ENCODE measurements around the gene CETP. TPM values are rescaled to one million over a fixed set of nuclear protein-coding genes. Genes with fewer than 3 reads are reported as not detected.

The CETP gene
- total and polyA plus RNA-seq, 9 donors = 0.13 to 1.3 (median 0.20) TPM; not detected in 4

- TF ChIP-seq POLR2A (IDR thresholded peaks at IDR 0.05) (no peak), EP300 (IDR thresholded peaks at IDR 0.05) (no peak)
- TF ChIP-seq, protein P1, sequence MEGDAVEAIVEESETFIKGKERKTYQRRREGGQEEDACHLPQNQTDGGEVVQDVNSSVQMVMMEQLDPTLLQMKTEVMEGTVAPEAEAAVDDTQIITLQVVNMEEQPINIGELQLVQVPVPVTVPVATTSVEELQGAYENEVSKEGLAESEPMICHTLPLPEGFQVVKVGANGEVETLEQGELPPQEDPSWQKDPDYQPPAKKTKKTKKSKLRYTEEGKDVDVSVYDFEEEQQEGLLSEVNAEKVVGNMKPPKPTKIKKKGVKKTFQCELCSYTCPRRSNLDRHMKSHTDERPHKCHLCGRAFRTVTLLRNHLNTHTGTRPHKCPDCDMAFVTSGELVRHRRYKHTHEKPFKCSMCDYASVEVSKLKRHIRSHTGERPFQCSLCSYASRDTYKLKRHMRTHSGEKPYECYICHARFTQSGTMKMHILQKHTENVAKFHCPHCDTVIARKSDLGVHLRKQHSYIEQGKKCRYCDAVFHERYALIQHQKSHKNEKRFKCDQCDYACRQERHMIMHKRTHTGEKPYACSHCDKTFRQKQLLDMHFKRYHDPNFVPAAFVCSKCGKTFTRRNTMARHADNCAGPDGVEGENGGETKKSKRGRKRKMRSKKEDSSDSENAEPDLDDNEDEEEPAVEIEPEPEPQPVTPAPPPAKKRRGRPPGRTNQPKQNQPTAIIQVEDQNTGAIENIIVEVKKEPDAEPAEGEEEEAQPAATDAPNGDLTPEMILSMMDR (IDR thresholded peaks at IDR 0.05) = no peak
- Histone ChIP-seq H3K27ac (no peak overlapping the region), H3K9me3 (no peaks in the 10 kb centered on the region), H3K36me3 (no peaks in the 10 kb centered on the region), H3K4me1 (ENCODE audit: insufficient read depth) (peaks cover 5% of the 10 kb centered on the region), H3K4me3 (no peak overlapping the region), H3K27me3 (no peaks in the 10 kb centered on the region)
- WGBS, 3 donors = 81 to 84% (median 83%) methylated on average over 9 of the region's 9 CpGs
- intact Hi-C loops (cut with DNase I) = no loop called here
- no peak for DNase-seq
These were observed 13.0 kb downstream of the CETP start for GRCh38 chr16:56974549-56975300.

DNA sequence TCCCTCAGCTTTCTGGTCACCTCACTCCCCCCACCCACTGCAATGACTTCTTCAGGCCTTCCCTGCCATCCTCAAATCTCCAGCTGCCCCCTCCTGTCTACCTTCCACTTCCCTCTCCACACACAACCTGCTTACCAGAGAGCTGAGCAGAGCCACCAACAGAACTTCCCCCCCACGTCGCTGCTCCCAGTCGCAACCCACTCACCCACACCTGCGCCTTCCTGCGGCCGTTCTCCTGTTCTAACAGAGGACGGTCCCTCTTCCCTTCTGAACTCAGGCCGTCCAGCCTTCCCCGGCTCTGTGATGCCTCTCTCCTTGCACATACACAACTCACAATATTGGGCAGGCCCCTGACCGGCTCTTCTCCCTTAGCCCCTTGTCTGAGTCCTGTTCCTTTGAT, 14.0 kb downstream of the CETP start:
- intact Hi-C loops (cut with DNase I) = no loop called here
- TF ChIP-seq, protein P1 (IDR thresholded peaks at IDR 0.05) = no peak
- TF ChIP-seq EP300 (IDR thresholded peaks at IDR 0.05) = no peak
- TF ChIP-seq POLR2A (IDR thresholded peaks at IDR 0.05) = no peak
- WGBS, 3 donors = 90 to 92% (median 90%) methylated on average over 10 of the region's 10 CpGs
- DNase-seq = no peak
- no peaks in the 10 kb centered on the region for H3K9me3 ChIP-seq
- H3K27me3 ChIP-seq = no peaks in the 10 kb centered on the region
- H3K4me1 ChIP-seq (ENCODE audit: insufficient read depth) = peaks cover 5% of the 10 kb centered on the region
- no peak overlapping the region for H3K4me3 ChIP-seq
- no peak overlapping the region for H3K27ac ChIP-seq
- H3K36me3 ChIP-seq = no peaks in the 10 kb centered on the region

DNA sequence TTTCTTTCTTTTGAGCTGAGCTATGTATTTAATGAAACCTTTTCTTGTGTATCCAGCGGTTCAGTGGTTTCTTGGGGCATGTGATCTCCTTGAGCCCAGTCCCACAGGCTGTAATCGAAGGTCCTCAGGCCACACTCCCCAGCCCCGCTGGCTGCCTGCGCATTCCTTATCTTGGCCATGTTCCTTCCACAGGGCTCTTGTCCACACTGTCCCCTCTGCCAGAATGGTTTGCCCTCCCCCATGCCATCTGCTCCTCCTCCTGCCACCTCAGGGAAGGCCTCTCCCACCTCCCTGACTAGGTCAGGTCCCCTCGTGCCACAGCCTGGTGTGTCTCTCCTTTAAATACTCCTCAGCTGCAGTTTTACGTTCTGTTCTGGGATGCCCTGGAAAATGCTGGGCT, 15.5 kb downstream of the CETP start:
- H3K9me3 ChIP-seq = no peaks in the 10 kb centered on the region
- intact Hi-C loops (cut with DNase I) = no loop called here
- H3K4me3 ChIP-seq = no peak overlapping the region
- WGBS, 3 donors = 67 to 83% (median 82%) methylated on average over 6 of the region's 6 CpGs
- TF ChIP-seq POLR2A (IDR thresholded peaks at IDR 0.05) = no peak
- no peak for TF ChIP-seq EP300 (IDR thresholded peaks at IDR 0.05)
- TF ChIP-seq, protein P1 (IDR thresholded peaks at IDR 0.05) = no peak
- no peaks in the 10 kb centered on the region for H3K36me3 ChIP-seq
- no peak overlapping the region for H3K27ac ChIP-seq
- no peaks in the 10 kb centered on the region for H3K27me3 ChIP-seq
- DNase-seq = no peak
- peaks cover 5% of the 10 kb centered on the region for H3K4me1 ChIP-seq (ENCODE audit: insufficient read depth)

DNA sequence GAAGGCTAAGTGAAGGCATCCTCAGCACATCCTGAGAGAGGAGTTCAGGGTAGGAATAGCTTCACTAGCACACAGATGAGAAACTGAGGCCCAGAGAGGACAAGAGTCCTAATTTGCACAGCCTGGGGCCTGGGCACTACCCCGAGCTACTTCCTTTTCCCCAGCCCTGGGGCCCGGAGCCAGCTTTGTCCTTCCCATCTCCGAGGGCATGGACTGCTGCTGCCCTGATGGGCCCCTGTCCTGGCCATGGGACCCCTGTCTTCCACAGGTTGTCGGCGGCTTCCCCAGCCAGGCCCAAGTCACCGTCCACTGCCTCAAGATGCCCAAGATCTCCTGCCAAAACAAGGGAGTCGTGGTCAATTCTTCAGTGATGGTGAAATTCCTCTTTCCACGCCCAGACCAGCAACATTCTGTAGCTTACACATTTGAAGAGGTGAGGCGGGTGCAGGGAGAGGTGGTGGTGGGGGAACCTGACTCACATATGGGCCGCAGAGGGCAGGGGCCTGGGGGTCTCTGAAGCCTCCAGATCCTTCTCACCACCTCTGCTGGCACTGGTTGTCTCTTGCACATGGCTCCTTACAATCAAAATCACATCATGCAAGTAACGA, 16.2 kb downstream of the CETP start:
- intact Hi-C loops (cut with DNase I) = no loop called here

More for the DNA sequence above, 16.2 kb downstream of the CETP start:
- H3K36me3 ChIP-seq = no peaks in the 10 kb centered on the region
- TF ChIP-seq, protein P1 (IDR thresholded peaks at IDR 0.05) = no peak
- TF ChIP-seq POLR2A (IDR thresholded peaks at IDR 0.05) = no peak
- TF ChIP-seq EP300 (IDR thresholded peaks at IDR 0.05) = no peak
- WGBS, 3 donors = 87 to 92% (median 88%) methylated on average over 11 of the region's 11 CpGs
- no peak for DNase-seq
- H3K4me3 ChIP-seq = no peak overlapping the region
- H3K9me3 ChIP-seq = no peaks in the 10 kb centered on the region
- no peaks in the 10 kb centered on the region for H3K27me3 ChIP-seq
- peaks cover 3% of the 10 kb centered on the region for H3K4me1 ChIP-seq (ENCODE audit: insufficient read depth)
- H3K27ac ChIP-seq = no peak overlapping the region
